Muscle layer of duodenum (tissue), 2 donors: ENCODE measurements around the gene CAPZA1.
A peak's percentile ranks its signal among the peaks of the same experiment; 100 is the strongest.

Experiments used
- H3K27ac ChIP-seq: one replicate; pipeline ENCODE4 v1.7.0; 2013; ENCODE audit warnings: mild to moderate bottlenecking, low read length
- H3K27me3 ChIP-seq: one replicate; pipeline ENCODE4 v1.7.0; 2013; ENCODE audit warnings: low read depth, mild to moderate bottlenecking, control low read depth, low read length
- H3K36me3 ChIP-seq, 2 donors: one replicate each; pipeline ENCODE4 v1.7.0; 2013; ENCODE audit warnings: low read length in 2 of 2, control low read depth in 1 of 2, mild to moderate bottlenecking in 1 of 2; ENCODE audit not compliant: insufficient read depth in 2 of 2, control insufficient read depth in 1 of 2
- H3K4me1 ChIP-seq, 2 donors: one replicate each; pipeline ENCODE4 v1.7.0; 2013; ENCODE audit warnings: low read length in 2 of 2, mild to moderate bottlenecking in 2 of 2, control low read depth in 1 of 2, moderate library complexity in 1 of 2; ENCODE audit not compliant: insufficient read depth in 2 of 2, control insufficient read depth in 1 of 2
- H3K4me3 ChIP-seq, 2 donors: one replicate each; pipeline ENCODE4 v1.7.0; 2013; ENCODE audit warnings: low read length in 2 of 2, low read depth in 1 of 2, mild to moderate bottlenecking in 1 of 2
- H3K9me3 ChIP-seq, 2 donors: one replicate each; pipeline ENCODE4 v1.7.0; 2013; ENCODE audit warnings: low read length in 2 of 2, control low read depth in 1 of 2, mild to moderate bottlenecking in 1 of 2; ENCODE audit not compliant: control insufficient read depth in 1 of 2
- donor health status: healthy.

Gene CAPZA1

DNA sequence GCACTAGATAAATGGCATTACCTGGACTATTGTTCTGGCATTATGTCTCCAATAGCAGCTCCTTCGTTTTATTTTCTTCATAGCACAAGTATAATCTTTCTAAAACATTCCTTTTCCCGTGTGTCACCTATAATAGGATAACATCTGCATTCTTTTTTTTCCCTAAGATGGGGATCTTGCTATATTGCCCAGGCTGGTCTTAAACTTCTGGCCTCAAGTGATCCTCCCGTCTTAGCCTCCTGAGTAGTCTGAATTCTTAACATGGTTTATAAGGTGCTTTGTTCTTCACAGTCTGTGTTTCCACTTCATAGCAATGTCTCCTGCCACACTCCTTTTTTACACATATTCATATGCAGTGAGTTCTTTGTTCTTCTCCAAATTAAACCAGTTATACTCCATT is 46.2 kb downstream of the CAPZA1 start:
- no peaks in the 10 kb centered on the region for H3K9me3 ChIP-seq
- H3K4me3 ChIP-seq = no peak overlapping the region
- no peak overlapping the region for H3K27ac ChIP-seq
- no peaks in the 10 kb centered on the region for H3K4me1 ChIP-seq
- peaks cover 50 to 73% of the 10 kb centered on the region in 2 donors for H3K36me3 ChIP-seq
- no peaks in the 10 kb centered on the region for H3K27me3 ChIP-seq

DNA sequence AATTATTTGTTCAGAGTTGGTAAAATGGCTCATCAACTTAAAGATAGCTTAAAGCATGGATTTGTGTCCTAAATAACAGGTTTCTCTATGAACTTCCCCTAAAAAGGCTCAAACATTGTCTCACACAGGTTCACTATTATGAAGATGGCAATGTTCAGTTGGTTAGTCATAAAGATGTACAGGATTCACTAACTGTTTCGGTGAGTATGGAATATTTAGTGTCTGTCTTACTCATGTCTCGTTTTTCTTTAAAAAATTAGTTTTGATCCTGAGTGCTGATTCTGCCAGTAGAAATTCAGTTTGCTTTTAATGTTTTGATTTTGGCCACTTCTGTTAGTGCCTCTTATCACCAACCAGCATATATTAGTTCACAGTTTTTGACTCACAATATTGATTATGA is 47.3 kb downstream of the CAPZA1 start:
- Histone ChIP-seq H3K36me3 (peaks cover 39 to 63% of the 10 kb centered on the region in 2 donors), H3K9me3 (no peaks in the 10 kb centered on the region), H3K4me1 (no peaks in the 10 kb centered on the region), H3K4me3 (no peak overlapping the region), H3K27me3 (no peaks in the 10 kb centered on the region), H3K27ac (no peak overlapping the region)

- Histone ChIP-seq H3K27me3 (no peaks in the 10 kb centered on the region), H3K27ac (no peak overlapping the region), H3K36me3 (peaks cover 20 to 31% of the 10 kb centered on the region in 2 donors), H3K4me3 (no peak overlapping the region), H3K9me3 (no peaks in the 10 kb centered on the region), H3K4me1 (peaks cover 6 to 19% of the 10 kb centered on the region in 2 donors)
These were observed 52.4 kb downstream of the CAPZA1 start for GRCh38 chr1:112672009-112672408.

DNA sequence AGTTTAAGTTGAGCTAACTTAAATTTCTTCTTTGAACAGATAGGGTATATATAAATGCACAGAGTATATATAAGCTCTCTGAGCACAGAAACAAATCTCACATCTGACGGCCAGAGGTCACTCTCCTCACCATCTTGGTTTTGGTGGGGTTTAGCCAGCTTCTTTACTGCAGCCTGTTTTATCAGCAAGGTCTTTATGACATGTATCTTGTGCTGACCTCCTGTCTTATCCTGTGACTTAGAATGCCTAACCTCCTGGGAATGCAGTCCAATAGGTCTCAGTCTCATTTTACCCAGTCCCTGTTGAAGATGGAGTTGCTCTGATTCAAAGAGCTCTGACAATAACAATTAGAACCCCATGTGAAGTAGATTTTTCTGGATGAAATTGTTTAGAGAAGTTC is 53.2 kb downstream of the CAPZA1 start:
- Histone ChIP-seq H3K4me3 (no peak overlapping the region), H3K27me3 (no peaks in the 10 kb centered on the region), H3K36me3 (peaks cover 16 to 25% of the 10 kb centered on the region in 2 donors), H3K9me3 (no peaks in the 10 kb centered on the region), H3K4me1 (peaks cover 6 to 19% of the 10 kb centered on the region in 2 donors), H3K27ac (no peak overlapping the region)

DNA sequence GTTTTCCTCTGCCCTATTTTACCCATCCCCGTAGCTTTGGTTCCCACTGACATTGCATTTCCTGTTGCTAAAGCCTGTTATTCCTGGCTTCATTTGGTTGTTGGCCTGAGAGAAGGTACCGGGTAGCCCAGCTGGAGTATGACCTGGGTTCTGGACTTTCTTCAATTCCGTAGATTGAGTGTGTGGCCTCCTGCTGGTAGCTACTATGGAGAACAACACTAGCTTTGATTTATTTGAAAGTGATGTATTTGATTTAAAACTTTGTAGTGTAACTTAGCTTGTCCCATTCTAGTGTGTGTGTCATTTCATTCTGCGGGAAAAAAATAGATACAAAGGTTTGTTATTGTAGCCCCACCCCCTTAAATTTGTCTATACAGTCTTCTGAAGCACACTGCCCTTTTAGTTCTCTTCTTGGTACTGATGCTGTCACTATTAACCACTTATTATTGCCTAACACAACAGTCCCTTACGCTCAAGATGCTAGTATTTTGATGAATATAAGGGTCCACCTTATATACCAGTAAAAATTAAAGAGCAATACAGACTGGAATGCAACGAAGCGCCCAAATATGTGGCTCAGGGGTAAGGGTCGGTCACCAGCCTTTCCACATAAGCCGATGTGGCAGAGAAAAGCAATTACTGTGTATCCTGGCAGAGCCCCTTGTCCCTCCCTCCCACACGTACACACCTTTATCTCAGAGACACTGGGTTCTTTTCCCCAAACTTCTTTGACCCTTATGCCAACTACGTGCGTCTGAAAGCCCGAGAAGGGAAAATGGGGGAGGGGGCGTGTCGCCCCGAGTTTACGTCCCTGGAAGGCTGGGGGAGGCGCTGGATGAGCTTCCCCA is 54.2 kb downstream of the CAPZA1 start:
- Histone ChIP-seq H3K9me3 (no peaks in the 10 kb centered on the region), H3K4me1 (peaks cover 6 to 19% of the 10 kb centered on the region in 2 donors), H3K36me3 (peaks cover 14 to 16% of the 10 kb centered on the region in 2 donors), H3K27me3 (no peaks in the 10 kb centered on the region), H3K4me3 (peak overlapping the region; percentile 84 to 92), H3K27ac (peak overlapping the region; percentile 93)

DNA sequence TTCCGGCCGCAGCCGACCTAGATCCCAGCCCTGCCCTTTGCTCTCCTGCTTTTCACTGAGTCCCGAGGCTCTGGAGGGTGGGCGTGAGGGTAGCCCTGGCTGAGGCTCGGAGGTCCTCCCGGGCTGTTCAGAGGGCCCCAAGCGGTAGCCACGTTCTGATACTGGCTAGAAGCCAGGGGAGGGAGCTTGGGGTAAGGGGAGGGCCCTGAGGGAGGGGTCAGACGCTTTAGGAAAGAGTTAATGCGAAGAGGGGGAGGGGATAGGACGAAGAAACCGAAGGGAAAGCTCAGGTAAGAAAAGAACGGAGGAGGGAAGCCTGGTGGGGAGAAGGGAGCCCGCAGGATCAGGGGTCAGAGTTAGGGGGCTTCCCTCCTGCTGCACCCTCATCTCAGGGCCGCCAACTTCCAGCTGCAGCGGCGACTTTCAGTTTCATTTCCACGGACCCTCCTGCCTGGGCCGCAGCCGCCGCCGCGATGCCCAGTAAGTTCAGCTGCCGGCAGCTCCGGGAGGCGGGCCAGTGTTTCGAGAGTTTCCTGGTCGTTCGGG is 54.9 kb downstream of the CAPZA1 start, which contains the start of gene MOV10:
TSS of gene MOV10 (plus strand) at position 220 of the 546 bp plus-strand sequence. CDS start at position 474, 254 bp downstream.
- Histone ChIP-seq H3K4me3 (peak within 1 kb of the TSS; percentile 84 to 92), H3K27ac (peak within 1 kb of the TSS; percentile 93), H3K27me3 (no peaks in the 10 kb centered on the region), H3K4me1 (peaks cover 6 to 19% of the 10 kb centered on the region in 2 donors), H3K9me3 (no peaks in the 10 kb centered on the region), H3K36me3 (peaks cover 7 to 10% of the 10 kb centered on the region in 2 donors)

DNA sequence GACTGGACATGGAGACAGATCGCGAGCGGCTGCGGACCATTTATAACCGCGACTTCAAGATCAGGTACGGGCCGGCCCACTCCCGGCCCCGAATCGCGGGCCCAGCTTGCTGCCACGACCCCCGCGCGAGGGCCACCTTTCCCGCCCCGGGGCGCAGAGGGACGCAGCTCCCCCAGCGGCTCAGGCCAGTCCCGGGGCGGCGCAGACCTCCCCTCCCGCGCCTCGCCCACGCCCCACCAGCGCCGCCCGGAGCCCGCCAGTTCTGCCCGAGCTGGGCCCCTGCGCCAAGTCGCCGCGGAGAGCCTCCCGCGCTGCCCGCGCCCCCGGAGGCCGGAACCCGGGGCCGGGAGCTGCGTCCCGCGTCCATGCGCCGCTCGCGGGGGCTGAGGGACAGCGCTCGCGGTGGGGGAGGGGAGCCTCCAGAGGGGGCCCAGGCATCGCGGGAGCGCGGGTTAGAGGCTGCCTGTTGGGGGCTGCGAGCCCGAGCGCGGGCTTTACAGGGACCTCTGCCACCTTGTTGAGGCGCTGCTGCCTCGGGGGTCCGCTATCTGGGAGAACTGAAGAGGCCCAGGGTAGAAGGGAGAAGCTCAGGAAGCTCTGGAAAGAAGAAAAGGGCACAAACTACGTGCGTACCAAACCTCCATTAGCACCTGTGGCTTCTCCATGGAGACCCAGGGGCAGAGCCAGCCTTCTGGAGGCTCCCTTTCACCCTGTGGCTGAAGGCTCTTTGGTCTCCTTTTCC is 55.5 kb downstream of the CAPZA1 start:
- Histone ChIP-seq H3K27me3 (no peaks in the 10 kb centered on the region), H3K36me3 (peaks cover under 1 to 5% of the 10 kb centered on the region in 2 donors), H3K4me3 (peak overlapping the region; percentile 84 to 92), H3K9me3 (no peaks in the 10 kb centered on the region), H3K4me1 (peaks cover 6 to 19% of the 10 kb centered on the region in 2 donors), H3K27ac (peak overlapping the region; percentile 93)

DNA sequence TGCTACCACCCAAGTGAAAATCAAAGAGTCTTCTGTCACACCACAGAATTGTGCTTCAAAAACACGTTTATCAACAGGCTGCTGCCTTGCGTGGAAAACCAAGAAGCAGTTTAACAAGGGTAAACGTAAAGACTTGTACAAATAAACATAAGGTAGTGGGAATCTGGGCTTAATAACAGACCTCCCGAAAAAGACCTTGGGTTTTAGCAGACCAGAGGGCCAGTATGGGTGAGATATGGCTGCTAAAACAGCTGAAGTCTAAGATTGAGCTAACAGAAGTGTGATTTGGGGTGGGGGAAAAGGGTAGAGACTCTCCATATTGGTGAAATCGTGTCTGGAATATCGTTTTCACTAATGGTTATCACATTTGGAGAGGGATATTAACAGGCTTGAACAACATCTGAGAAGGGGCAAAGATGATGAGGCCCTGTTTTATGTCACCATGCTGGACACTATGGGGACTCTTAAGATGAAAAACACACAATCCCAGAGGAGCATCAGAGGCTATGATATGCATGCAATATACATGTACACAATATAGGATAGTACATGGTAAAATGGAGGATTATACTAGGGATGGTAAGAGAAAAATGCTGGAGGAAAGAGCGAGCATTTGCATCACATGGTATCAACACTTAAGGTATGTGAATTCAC is 56.2 kb downstream of the CAPZA1 start:
- Histone ChIP-seq H3K4me1 (peaks cover 6 to 19% of the 10 kb centered on the region in 2 donors), H3K27ac (peak overlapping the region; percentile 52), H3K4me3 (peak overlapping the region; percentile 84 to 92), H3K36me3 (no peaks in the 10 kb centered on the region), H3K9me3 (no peaks in the 10 kb centered on the region), H3K27me3 (no peaks in the 10 kb centered on the region)

- Histone ChIP-seq H3K9me3 (no peaks in the 10 kb centered on the region), H3K27me3 (no peaks in the 10 kb centered on the region), H3K4me3 (no peak overlapping the region), H3K27ac (no peak overlapping the region), H3K36me3 (no peaks in the 10 kb centered on the region), H3K4me1 (peaks cover 6 to 19% of the 10 kb centered on the region in 2 donors)
These were observed 56.9 kb downstream of the CAPZA1 start for GRCh38 chr1:112676543-112676942.

DNA sequence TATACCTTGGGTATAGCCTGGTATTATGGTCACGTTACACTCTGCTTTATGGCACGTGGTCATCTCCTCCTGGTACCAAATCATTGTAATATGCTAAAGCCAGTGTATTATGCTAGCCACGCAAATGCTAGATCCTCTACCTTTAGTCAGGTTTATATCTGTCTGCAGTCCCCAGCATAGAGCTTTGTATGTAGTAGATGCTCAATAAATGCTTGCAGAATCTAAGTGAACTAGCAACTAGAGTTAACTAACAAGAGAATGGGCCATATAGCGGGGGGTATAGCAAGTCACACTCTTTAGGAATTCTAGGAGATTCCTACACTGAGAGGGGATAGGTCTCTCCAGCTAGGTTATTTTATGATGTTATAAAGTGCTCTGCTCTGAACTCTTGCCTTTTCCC is 57.9 kb downstream of the CAPZA1 start:
- H3K36me3 ChIP-seq = no peaks in the 10 kb centered on the region
- H3K27me3 ChIP-seq = no peaks in the 10 kb centered on the region
- no peaks in the 10 kb centered on the region for H3K9me3 ChIP-seq
- H3K27ac ChIP-seq = no peak overlapping the region
- no peak overlapping the region for H3K4me3 ChIP-seq
- peaks cover 6 to 19% of the 10 kb centered on the region in 2 donors for H3K4me1 ChIP-seq

DNA sequence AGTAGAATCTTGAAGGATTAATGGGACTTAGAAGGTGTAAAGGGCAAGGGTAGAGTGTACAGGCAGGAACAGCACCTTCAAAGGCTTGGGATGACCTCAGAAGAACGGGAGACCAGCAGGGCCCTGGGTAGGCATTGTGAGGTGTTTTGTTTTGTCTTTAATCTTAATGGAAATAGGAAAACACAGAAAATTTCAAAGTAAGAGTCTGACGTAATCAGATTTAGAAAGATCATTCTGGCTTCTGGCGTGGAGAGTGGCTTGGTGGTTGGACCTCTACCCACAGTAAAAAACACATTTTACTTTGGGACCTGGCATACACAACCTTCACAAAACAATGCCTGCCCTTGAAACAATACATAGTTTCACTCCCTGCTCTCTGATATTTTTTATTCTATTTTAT is 59.0 kb downstream of the CAPZA1 start:
- Histone ChIP-seq H3K27me3 (no peaks in the 10 kb centered on the region), H3K9me3 (no peaks in the 10 kb centered on the region), H3K4me1 (peaks cover 1 to 14% of the 10 kb centered on the region in 2 donors), H3K27ac (no peak overlapping the region), H3K4me3 (no peak overlapping the region), H3K36me3 (no peaks in the 10 kb centered on the region)
